ENCODE results near the gene SLC27A5.
"Not testable (repeated sequence)": the region's sequence is repeated elsewhere in the genome, so short reads cannot be mapped to it uniquely, and the experiment has no call there.

- TF ChIP-seq CTCF (IDR thresholded peaks at IDR 0.05; ENCODE audit: insufficient read depth, low read depth, low read length); EZH2 (IDR thresholded peaks at IDR 0.05; ENCODE audit: insufficient read depth, low read length): not testable (repeated sequence)
These were observed 27.4 kb upstream of the SLC27A5 start for GRCh38 chr19:58539169-58539559.

Measured in astrocyte (in vitro differentiated cells and primary cell).